Right lobe of liver (tissue), 6 donors: Measurements from ENCODE around the gene SRP68. TPM values are rescaled to one million over a fixed set of nuclear protein-coding genes. Genes with fewer than 3 reads are reported as not detected.
"Not testable (repeated sequence)": the region's sequence is repeated elsewhere in the genome, so short reads cannot be mapped to it uniquely, and the experiment has no call there.

Experiments
- ATAC-seq, 4 donors: fragments of 200-7000 bp; cut with Tn5 transposase; one replicate each; pipeline ENCODE4 v1.9.1; 2020; ENCODE audit warnings: mild to moderate bottlenecking in 4 of 4, moderate library complexity in 4 of 4
- DNase-seq, 3 donors: peaks; one replicate each; pipeline ENCODE4 v3.0.0-alpha.2; 2020
- H3K27ac ChIP-seq, 3 donors: fragments of 200-600 bp; one replicate each; pipeline ENCODE4 v1.8.0; 2022
- H3K27me3 ChIP-seq, 2 donors: fragments of 200-600 bp; one replicate each; pipeline ENCODE4 v1.8.0; 2022
- H3K36me3 ChIP-seq, 4 donors: fragments of 200-600 bp; sonication (generic) in 1 of 4; one replicate each; pipeline versions ENCODE4 v1.5.1 to v1.8.0; 2017 to 2022; ENCODE audit warnings: control low read depth in 1 of 4
- H3K4me1 ChIP-seq, 4 donors: fragments of 200-600 bp; sonication (generic) in 1 of 4; one replicate each; pipeline versions ENCODE4 v1.5.1 to v1.8.0; 2017 to 2022; ENCODE audit warnings: control low read depth in 1 of 4
- H3K4me3 ChIP-seq, 3 donors: fragments of 200-600 bp; one replicate each; pipeline ENCODE4 v1.8.0; 2022
- H3K9me3 ChIP-seq, 4 donors: fragments of 200-600 bp; sonication (generic) in 1 of 4; one replicate each; pipeline versions ENCODE4 v1.5.1 to v1.8.0; 2017 to 2022; ENCODE audit warnings: control low read depth in 1 of 4
- POLR2A ChIP-seq: fragments of 450-650 bp; IDR thresholded peaks from one replicate; pipeline ENCODE4 v1.6.1; 2017; ENCODE audit warnings: antibody characterized with exemption, mild to moderate bottlenecking
- WGBS: methylation state at CpG from one replicate; pipeline ENCODE4 v1.1.6; 2018; ENCODE audit warnings: low coverage, low lambda C conversion rate; ENCODE audit not compliant: insufficient coverage; ENCODE audit errors: missing lambda C conversion rate; 5-methylcytosine and 5-hydroxymethylcytosine counted together
- intact Hi-C, 2 donors: fragments of 100-400 bp; cut with DNase I; formaldehyde crosslinking; loops; one replicate each; pipeline versions ENCODE4 v1.11.2 to v1.14.1; 2022
- total RNA-seq, 6 experiments: library from RNA; depleted of rRNA in 2 of 6; stranded (reverse); fragments of >200 nt in 2 of 6; fragmentation: NEBNext Ultra II Directional in 3 of 6; extraction: Animal tissue kit (Norgen Biotek cat#: 25700) in 3 of 6; gene quantifications; one replicate each; pipeline versions ENCODE4 v1.1.0 to v1.2.4, GENCODE V29; 2016 to 2023
- TF ChIP-seq, protein P1 (sequence below), 4 donors: fragments of 200-600 bp in 3 of 4; fragments of 450-650 bp in 1 of 4; IDR thresholded peaks; one replicate each; pipeline versions ENCODE4 v1.5.1 to v1.8.0; 2016 to 2022; ENCODE audit warnings: antibody characterized with exemption in 4 of 4, mild to moderate bottlenecking in 2 of 4
- donor health status: DM: no; HTN: yes; CAD: no.
- donor health status: DM: no; HTN: no; CAD: no.
- donor health status: DM: no; HTN: no; CAD: no.
- donor health status: DM: no; HTN: yes; CAD: no.
- donor health status: DM: no; HTN: yes; CAD: no.

Gene SRP68
- total RNA-seq, 6 experiments from 2014 or later = 31.0 to 37.0 (median 35.1) TPM

DNA sequence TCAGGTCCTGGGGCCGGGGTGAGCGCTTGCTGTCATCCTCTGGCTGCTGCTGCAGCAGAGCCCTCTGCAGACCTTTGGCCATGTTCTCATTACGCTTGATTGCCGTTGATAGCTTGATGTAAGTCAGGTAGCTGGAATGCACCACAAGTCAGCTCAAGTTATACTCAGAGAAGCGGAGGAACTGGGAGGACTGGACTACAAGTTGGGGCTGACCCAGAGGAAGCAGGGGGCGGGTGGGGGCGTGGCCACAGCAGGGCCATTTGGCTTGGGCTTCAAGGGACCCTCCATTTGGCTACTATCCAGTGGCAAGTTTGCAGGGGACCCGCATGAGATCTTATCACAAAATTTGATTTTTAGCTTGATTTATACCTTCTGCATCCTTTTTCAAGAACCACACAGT lies 26.3 kb downstream of the SRP68 start:
- intact Hi-C loops = no loop called here
- no peak overlapping the region for H3K27ac ChIP-seq
- ATAC-seq (no peak), DNase-seq (no peak)
- H3K4me3 ChIP-seq = no peak overlapping the region
- peaks cover 0 to 94% (median 58%) of the 10 kb centered on the region in 4 donors for H3K36me3 ChIP-seq
- H3K4me1 ChIP-seq = no peaks in the 10 kb centered on the region
- no peaks in the 10 kb centered on the region for H3K27me3 ChIP-seq
- 82% methylated on average over 5 of the region's 8 CpGs for WGBS
- H3K9me3 ChIP-seq = no peaks in the 10 kb centered on the region
- TF ChIP-seq, protein P1, sequence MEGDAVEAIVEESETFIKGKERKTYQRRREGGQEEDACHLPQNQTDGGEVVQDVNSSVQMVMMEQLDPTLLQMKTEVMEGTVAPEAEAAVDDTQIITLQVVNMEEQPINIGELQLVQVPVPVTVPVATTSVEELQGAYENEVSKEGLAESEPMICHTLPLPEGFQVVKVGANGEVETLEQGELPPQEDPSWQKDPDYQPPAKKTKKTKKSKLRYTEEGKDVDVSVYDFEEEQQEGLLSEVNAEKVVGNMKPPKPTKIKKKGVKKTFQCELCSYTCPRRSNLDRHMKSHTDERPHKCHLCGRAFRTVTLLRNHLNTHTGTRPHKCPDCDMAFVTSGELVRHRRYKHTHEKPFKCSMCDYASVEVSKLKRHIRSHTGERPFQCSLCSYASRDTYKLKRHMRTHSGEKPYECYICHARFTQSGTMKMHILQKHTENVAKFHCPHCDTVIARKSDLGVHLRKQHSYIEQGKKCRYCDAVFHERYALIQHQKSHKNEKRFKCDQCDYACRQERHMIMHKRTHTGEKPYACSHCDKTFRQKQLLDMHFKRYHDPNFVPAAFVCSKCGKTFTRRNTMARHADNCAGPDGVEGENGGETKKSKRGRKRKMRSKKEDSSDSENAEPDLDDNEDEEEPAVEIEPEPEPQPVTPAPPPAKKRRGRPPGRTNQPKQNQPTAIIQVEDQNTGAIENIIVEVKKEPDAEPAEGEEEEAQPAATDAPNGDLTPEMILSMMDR (IDR thresholded peaks at IDR 0.05) = no peak
- no peak for TF ChIP-seq POLR2A

GRCh38 chr17:76044475-76045007 lies 27.8 kb downstream of the SRP68 start:
- H3K9me3 ChIP-seq, H3K4me1 ChIP-seq, intact Hi-C loops, DNase-seq, H3K4me3 ChIP-seq, H3K27ac ChIP-seq, ATAC-seq, H3K27me3 ChIP-seq: not testable (repeated sequence)
- WGBS = 74% methylated on average over 2 of the region's 11 CpGs
- H3K36me3 ChIP-seq = peaks cover 4 to 100% (median 64%) of the 10 kb centered on the region in 4 donors

DNA sequence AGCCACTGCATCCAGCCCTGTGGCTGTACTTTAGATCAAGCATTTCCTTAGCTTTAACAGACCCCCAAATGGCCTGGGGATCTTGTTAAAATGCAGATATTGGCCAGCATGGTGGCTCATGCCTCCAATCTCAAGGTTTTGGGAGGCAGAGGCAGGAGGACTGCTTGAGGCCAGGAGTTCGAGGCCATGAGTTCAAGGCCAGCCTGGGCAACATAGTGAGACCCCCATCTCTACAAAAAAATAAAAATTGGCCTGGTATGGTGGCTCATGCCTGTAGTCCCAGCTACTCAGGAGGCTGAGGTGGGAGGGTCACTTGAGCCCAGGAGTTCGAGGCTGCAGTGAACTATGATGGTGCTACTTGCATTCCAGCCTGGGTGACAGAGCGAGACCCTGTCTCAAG lies 29.4 kb downstream of the SRP68 start:
- H3K27me3 ChIP-seq, DNase-seq, H3K9me3 ChIP-seq, H3K4me1 ChIP-seq, intact Hi-C loops, H3K27ac ChIP-seq, H3K4me3 ChIP-seq, ATAC-seq: not testable (repeated sequence)
- peaks cover 4 to 95% (median 59%) of the 10 kb centered on the region in 4 donors for H3K36me3 ChIP-seq
- 100% methylated on average over 2 of the region's 3 CpGs for WGBS

- no peak for DNase-seq
- ATAC-seq = no peak
- intact Hi-C loops = no loop called here
- H3K9me3 ChIP-seq = no peaks in the 10 kb centered on the region
- H3K27me3 ChIP-seq = no peaks in the 10 kb centered on the region
- TF ChIP-seq POLR2A = no peak
- TF ChIP-seq, protein P1 (IDR thresholded peaks at IDR 0.05) = no peak
- no peaks in the 10 kb centered on the region for H3K4me1 ChIP-seq
- H3K36me3 ChIP-seq = peaks cover 4 to 70% (median 43%) of the 10 kb centered on the region in 4 donors
- H3K27ac ChIP-seq = no peak overlapping the region
- WGBS = 45% methylated on average over 5 of the region's 6 CpGs
- H3K4me3 ChIP-seq = no peak overlapping the region
Measured at GRCh38 chr17:76040376-76040775, 31.9 kb downstream of the SRP68 start.

DNA sequence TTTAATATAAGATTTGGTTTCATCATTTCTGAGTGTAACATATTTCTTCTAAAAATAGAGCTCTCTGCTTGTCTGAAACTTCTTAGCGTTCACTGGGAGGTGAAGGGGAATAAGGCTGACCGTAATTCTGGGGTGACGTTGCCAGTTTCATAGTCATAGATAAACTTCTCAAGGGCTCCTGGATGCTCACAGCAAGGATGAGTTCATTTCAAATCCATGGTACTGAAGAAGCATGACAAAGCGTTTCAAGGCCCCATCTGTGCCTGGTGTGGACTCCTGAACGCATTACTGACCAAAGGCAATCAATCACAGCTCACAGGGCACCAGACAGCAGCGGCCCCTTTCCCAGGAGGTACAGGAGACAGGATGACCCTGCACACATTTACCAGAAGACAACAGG lies 33.2 kb downstream of the SRP68 start:
- WGBS = 87% methylated on average over 3 of the region's 6 CpGs
- peaks cover 4 to 57% (median 35%) of the 10 kb centered on the region in 4 donors for H3K36me3 ChIP-seq
- no peaks in the 10 kb centered on the region for H3K4me1 ChIP-seq
- H3K9me3 ChIP-seq = no peaks in the 10 kb centered on the region
- ATAC-seq = no peak
- H3K27ac ChIP-seq = no peak overlapping the region
- TF ChIP-seq POLR2A = no peak
- TF ChIP-seq, protein P1 (IDR thresholded peaks at IDR 0.05) = no peak
- intact Hi-C loops = no loop called here
- DNase-seq = no peak
- H3K27me3 ChIP-seq = no peaks in the 10 kb centered on the region
- H3K4me3 ChIP-seq = no peak overlapping the region

DNA sequence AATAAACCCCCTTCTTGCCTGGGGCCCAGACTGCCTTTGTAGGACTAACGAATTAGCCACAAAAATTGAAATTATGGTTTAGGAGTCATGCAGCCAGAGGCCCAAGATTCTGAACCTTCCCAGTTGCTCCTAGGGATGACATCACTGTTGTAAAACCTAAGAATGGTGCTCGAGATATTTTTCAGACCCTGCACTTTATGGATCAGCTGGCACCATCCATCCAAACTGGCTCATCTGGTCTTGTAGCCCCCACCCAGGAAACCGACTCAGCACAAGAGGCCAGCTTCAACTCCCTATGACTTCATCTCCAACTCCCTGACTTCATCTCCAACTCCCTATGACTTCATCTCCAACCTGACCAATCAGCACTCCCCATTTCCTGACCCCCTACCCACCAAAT lies 34.3 kb downstream of the SRP68 start:
- WGBS = 90% methylated on average over 3 of the region's 3 CpGs
- H3K4me1 ChIP-seq = no peaks in the 10 kb centered on the region
- intact Hi-C loops = no loop called here
- ATAC-seq (no peak), DNase-seq (no peak)
- no peaks in the 10 kb centered on the region for H3K27me3 ChIP-seq
- H3K4me3 ChIP-seq = no peak overlapping the region
- no peaks in the 10 kb centered on the region for H3K9me3 ChIP-seq
- TF ChIP-seq, protein P1 (IDR thresholded peaks at IDR 0.05) = no peak
- TF ChIP-seq POLR2A = no peak
- H3K36me3 ChIP-seq = peaks cover 4 to 46% (median 31%) of the 10 kb centered on the region in 4 donors
- no peak overlapping the region for H3K27ac ChIP-seq
